ENCODE measurements around the gene PDE6H. TPM values are rescaled to one million over a fixed set of nuclear protein-coding genes. Genes with fewer than 3 reads are reported as not detected.

PDE6H gene
- total RNA-seq, 3 donors from 2014 or later, result 0.55 TPM; not detected in 2

DNA sequence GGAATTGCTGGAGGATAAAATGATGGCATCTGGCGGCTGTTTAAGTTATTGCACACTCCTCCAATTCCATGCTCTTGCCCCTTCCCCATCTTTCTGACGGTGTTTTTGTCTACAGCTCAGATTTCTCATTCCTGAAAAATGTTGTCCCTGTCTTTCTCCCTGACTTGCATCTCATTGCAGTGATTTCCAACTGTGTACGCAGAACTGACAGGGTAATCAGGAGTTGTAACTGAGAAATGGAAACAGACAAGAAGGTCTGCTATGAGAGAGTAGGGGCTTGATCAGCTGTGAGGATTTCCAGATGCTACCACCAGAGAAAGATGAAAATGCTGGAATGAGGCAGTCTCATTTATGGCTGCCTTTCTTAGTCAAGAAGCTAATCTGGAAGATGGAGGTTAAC, 35.8 kb upstream of the PDE6H start:
- ATAC-seq (no peak), DNase-seq (no peak)
- intact Hi-C loops (cut with DNase I, micrococcal nuclease), result no loop called here
- H3K4me1 ChIP-seq (ENCODE audit: low read depth), result peaks cover 10% of the 10 kb centered on the region
- H3K9me3 ChIP-seq, result no peaks in the 10 kb centered on the region
- H3K36me3 ChIP-seq (ENCODE audit: low read depth), result no peaks in the 10 kb centered on the region
- H3K4me3 ChIP-seq, result no peak overlapping the region
- TF ChIP-seq CTCF (IDR thresholded peaks at IDR 0.05), result no peak

DNA sequence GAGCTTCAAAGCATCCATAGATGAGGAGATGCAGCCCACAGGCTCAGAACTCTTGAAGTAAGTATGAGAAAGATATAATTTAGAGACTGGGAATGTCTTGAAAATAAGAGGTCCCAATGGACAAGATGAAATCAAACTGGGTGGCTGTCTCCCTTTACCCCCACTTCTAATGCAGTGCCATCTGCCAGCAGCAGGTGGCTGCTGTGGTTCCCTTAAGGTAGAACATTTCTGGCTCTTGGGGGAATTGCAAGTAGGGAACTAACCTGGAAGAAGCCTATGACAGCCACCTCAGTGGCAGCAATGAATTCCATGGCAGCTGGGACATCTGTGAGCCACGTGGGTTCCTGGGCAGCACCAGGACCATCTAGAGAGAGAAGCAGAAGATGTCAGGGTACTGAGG, 35.2 kb upstream of the PDE6H start:
- ATAC-seq (no peak), DNase-seq (no peak)
- H3K4me1 ChIP-seq (ENCODE audit: low read depth), result peaks cover 10% of the 10 kb centered on the region
- intact Hi-C loops (cut with DNase I, micrococcal nuclease), result no loop called here
- no peaks in the 10 kb centered on the region for H3K9me3 ChIP-seq
- no peak for TF ChIP-seq CTCF (IDR thresholded peaks at IDR 0.05)
- no peaks in the 10 kb centered on the region for H3K36me3 ChIP-seq (ENCODE audit: low read depth)
- no peak overlapping the region for H3K4me3 ChIP-seq

DNA sequence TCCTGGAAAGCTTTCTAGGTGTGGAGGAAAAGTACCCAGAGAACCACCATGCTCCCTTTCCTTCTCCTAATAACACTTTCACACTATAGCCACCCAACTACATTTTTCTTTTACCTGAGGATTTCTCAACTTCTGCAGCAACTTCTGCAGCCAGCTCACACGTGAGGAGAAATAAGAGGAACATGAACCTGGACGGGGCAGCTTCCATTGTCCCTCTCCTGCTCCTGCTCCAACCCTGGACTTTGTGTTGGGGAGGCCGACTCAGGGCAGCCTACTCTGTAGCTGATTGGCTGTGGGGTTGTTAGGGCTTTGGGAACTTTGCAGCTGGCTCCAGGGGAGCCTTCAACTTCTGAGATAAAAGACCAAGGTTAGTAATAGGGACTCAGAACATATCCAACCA, 34.5 kb upstream of the PDE6H start, which contains the start of gene ERP27:
Gene ERP27 (minus strand): TSS at position 237 of the 400 bp plus-strand sequence. CDS start 29 bp downstream, at position 208.
- intact Hi-C loops (cut with DNase I, micrococcal nuclease), result no loop called here
- Histone ChIP-seq H3K4me3 (no peak within 1 kb of the TSS), H3K9me3 (no peaks in the 10 kb centered on the region), H3K4me1 (ENCODE audit: low read depth) (peaks cover 10% of the 10 kb centered on the region), H3K36me3 (ENCODE audit: low read depth) (no peaks in the 10 kb centered on the region)
- DNase-seq (no peak), ATAC-seq (peak; percentile 24)
- no peak for TF ChIP-seq CTCF (IDR thresholded peaks at IDR 0.05)

DNA sequence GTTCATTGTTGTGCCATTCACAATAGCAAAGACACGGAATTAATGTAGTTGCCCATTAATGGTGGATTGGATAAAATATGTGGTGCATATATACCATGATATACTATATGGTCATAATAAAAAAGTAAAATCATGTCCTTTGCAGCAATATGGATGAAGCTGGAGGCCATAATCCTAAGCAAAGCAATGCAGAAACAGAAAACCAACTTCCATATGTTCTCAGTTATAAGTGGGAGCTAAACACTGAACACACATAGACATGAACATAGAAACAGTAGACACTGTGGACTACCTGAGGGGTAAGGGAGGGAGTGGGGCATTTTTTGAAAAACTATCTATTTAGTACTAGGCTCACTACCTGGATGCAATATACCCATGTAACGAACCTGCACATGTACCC, 31.5 kb upstream of the PDE6H start:
- H3K9me3 ChIP-seq, result no peaks in the 10 kb centered on the region
- H3K36me3 ChIP-seq (ENCODE audit: low read depth), result no peaks in the 10 kb centered on the region
- DNase-seq (no peak), ATAC-seq (no peak)
- no peaks in the 10 kb centered on the region for H3K4me1 ChIP-seq (ENCODE audit: low read depth)
- intact Hi-C loops (cut with DNase I, micrococcal nuclease), result no loop called here
- no peak for TF ChIP-seq CTCF (IDR thresholded peaks at IDR 0.05)
- no peak overlapping the region for H3K4me3 ChIP-seq

DNA sequence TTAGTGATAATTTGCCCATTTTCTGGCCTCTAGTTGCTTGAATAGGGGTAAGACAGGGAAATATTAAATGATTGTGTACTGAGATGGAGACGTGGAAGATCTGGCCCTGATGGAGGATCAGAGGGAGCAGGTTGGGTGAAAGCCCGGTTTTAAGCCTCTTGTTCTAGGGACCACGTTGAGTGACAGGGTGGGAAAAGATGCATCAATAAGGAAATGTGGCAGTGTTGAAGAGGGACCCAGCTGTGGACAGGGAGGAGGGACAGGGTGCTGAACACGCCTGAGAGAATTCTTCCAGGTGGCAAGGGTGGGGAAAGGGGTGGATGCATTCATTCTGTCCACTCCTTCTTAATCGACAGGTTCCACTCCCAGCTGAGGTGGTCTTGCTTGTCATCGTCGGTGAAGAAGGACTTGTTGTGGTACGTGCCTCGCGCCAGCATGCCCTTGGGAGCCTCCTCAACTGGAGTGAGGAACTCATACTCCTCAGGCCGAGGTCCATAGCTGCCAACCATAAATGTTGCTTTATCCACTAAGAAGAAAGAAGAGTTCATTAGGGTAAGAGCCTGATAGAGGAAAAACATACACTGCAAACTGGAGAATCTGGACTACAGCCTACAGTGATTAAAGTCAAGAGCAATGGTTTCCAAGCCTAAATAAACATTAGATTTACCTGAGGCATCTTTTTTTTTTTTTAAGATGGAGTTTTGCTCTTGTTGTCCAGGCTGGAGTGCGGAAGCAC, 30.5 kb upstream of the PDE6H start:
- H3K4me3 ChIP-seq, result no peak overlapping the region
- no peak for TF ChIP-seq CTCF (IDR thresholded peaks at IDR 0.05)
- intact Hi-C loops (cut with DNase I, micrococcal nuclease), result no loop called here
- H3K36me3 ChIP-seq (ENCODE audit: low read depth), result no peaks in the 10 kb centered on the region
- DNase-seq (no peak), ATAC-seq (no peak)
- H3K4me1 ChIP-seq (ENCODE audit: low read depth), result no peaks in the 10 kb centered on the region
- H3K9me3 ChIP-seq, result no peaks in the 10 kb centered on the region
